Activated CD4-positive, alpha-beta T cell treated with anti-CD3 and anti-CD28 coated beads, Interleukin-2, amount 10 ng/mL, durations not matched to agents 24 days and 14 days (primary cell): ENCODE data around the gene CYRIA. TPM values are rescaled to one million over a fixed set of nuclear protein-coding genes. Genes with fewer than 3 reads are reported as not detected.

ENCODE experiments used
- DNase-seq: peaks from one replicate; pipeline ENCODE4 v3.0.0; 2022
- H3K27ac Mint-ChIP-seq: one replicate; pipeline ENCODE4 v1.8.0; 2022; ENCODE audit warnings: mild to moderate bottlenecking, mixed read lengths
- H3K27me3 Mint-ChIP-seq: one replicate; pipeline ENCODE4 v1.8.0; 2022; ENCODE audit warnings: mixed read lengths
- H3K36me3 Mint-ChIP-seq: one replicate; pipeline ENCODE4 v1.8.0; 2022; ENCODE audit warnings: low read depth, mild to moderate bottlenecking, mixed read lengths
- H3K4me1 Mint-ChIP-seq: one replicate; pipeline ENCODE4 v1.8.0; 2021; ENCODE audit warnings: mixed read lengths
- H3K4me3 Mint-ChIP-seq: one replicate; pipeline ENCODE4 v1.8.0; 2022; ENCODE audit warnings: mild to moderate bottlenecking, moderate library complexity, mixed read lengths
- H3K9me3 Mint-ChIP-seq: one replicate; pipeline ENCODE4 v1.8.0; 2021; ENCODE audit warnings: mixed read lengths
- intact Hi-C: fragments of 100-400 bp; cut with micrococcal nuclease; formaldehyde crosslinking; loops from one replicate; pipeline ENCODE4 v1.15.1; 2023
- total RNA-seq: library from RNA; stranded (reverse); gene quantifications from 2 replicates; pipeline ENCODE4 v1.2.3, GENCODE V29; 2022

CYRIA gene
- total RNA-seq, 1 donor from 2014 or later, result 1.7 TPM

GRCh38 chr2:16638946-16639345, 26.7 kb downstream of the CYRIA start:
- no peaks in the 10 kb centered on the region for H3K36me3 Mint-ChIP-seq
- H3K4me3 Mint-ChIP-seq, result no peak overlapping the region
- no peak overlapping the region for H3K27ac Mint-ChIP-seq
- no peak for DNase-seq
- peaks cover 2% of the 10 kb centered on the region for H3K27me3 Mint-ChIP-seq
- peaks cover 5% of the 10 kb centered on the region for H3K9me3 Mint-ChIP-seq
- intact Hi-C loops, result no loop called here
- peaks cover 23% of the 10 kb centered on the region for H3K4me1 Mint-ChIP-seq

GRCh38 chr2:16637304-16637703, 28.3 kb downstream of the CYRIA start:
- Mint-ChIP-seq H3K4me3 (no peak overlapping the region), H3K4me1 (peaks cover 23% of the 10 kb centered on the region), H3K27me3 (peaks cover 2% of the 10 kb centered on the region), H3K27ac (no peak overlapping the region), H3K36me3 (no peaks in the 10 kb centered on the region), H3K9me3 (peaks cover 5% of the 10 kb centered on the region)
- no peak for DNase-seq
- intact Hi-C loops, result no loop called here

GRCh38 chr2:16635791-16636699, 29.6 kb downstream of the CYRIA start:
- H3K27ac Mint-ChIP-seq, result no peak overlapping the region
- no peak overlapping the region for H3K4me3 Mint-ChIP-seq
- H3K9me3 Mint-ChIP-seq, result peaks cover 5% of the 10 kb centered on the region
- intact Hi-C loops, result no loop called here
- no peaks in the 10 kb centered on the region for H3K36me3 Mint-ChIP-seq
- H3K4me1 Mint-ChIP-seq, result peaks cover 23% of the 10 kb centered on the region
- DNase-seq, result no peak
- H3K27me3 Mint-ChIP-seq, result peaks cover 2% of the 10 kb centered on the region

GRCh38 chr2:16633621-16634430, 31.8 kb downstream of the CYRIA start:
- Mint-ChIP-seq H3K4me1 (peaks cover 23% of the 10 kb centered on the region), H3K36me3 (no peaks in the 10 kb centered on the region), H3K27ac (no peak overlapping the region), H3K4me3 (no peak overlapping the region), H3K9me3 (peaks cover 5% of the 10 kb centered on the region), H3K27me3 (peaks cover 2% of the 10 kb centered on the region)
- no peak for DNase-seq
- intact Hi-C loops, result no loop called here

- no peak for DNase-seq
- H3K4me3 Mint-ChIP-seq, result no peak overlapping the region
- intact Hi-C loops, result no loop called here
- H3K4me1 Mint-ChIP-seq, result peaks cover 13% of the 10 kb centered on the region
- H3K27ac Mint-ChIP-seq, result no peak overlapping the region
- H3K9me3 Mint-ChIP-seq, result no peaks in the 10 kb centered on the region
- no peaks in the 10 kb centered on the region for H3K36me3 Mint-ChIP-seq
- H3K27me3 Mint-ChIP-seq, result peaks cover 2% of the 10 kb centered on the region
Measured at GRCh38 chr2:16632598-16632997, 33.0 kb downstream of the CYRIA start.

- H3K9me3 Mint-ChIP-seq, result no peaks in the 10 kb centered on the region
- no peaks in the 10 kb centered on the region for H3K36me3 Mint-ChIP-seq
- H3K4me3 Mint-ChIP-seq, result no peak overlapping the region
- no peak overlapping the region for H3K27ac Mint-ChIP-seq
- H3K4me1 Mint-ChIP-seq, result peaks cover 12% of the 10 kb centered on the region
- peaks cover 1% of the 10 kb centered on the region for H3K27me3 Mint-ChIP-seq
- intact Hi-C loops, result no loop called here
- DNase-seq, result no peak
Measured at GRCh38 chr2:16630463-16630862, 35.2 kb downstream of the CYRIA start.

GRCh38 chr2:16629770-16630169, 35.9 kb downstream of the CYRIA start:
- Mint-ChIP-seq H3K9me3 (no peaks in the 10 kb centered on the region), H3K4me1 (peaks cover 16% of the 10 kb centered on the region), H3K27me3 (no peaks in the 10 kb centered on the region), H3K4me3 (no peak overlapping the region), H3K36me3 (no peaks in the 10 kb centered on the region), H3K27ac (no peak overlapping the region)
- intact Hi-C loops, result no loop called here
- DNase-seq, result no peak

GRCh38 chr2:16629044-16629443, 36.6 kb downstream of the CYRIA start:
- intact Hi-C loops, result no loop called here

GRCh38 chr2:16628314-16628713, 37.3 kb downstream of the CYRIA start:
- no peaks in the 10 kb centered on the region for H3K9me3 Mint-ChIP-seq
- H3K36me3 Mint-ChIP-seq, result no peaks in the 10 kb centered on the region
- H3K27ac Mint-ChIP-seq, result no peak overlapping the region
- H3K4me1 Mint-ChIP-seq, result peaks cover 29% of the 10 kb centered on the region
- H3K4me3 Mint-ChIP-seq, result no peak overlapping the region
- DNase-seq, result no peak
- no peaks in the 10 kb centered on the region for H3K27me3 Mint-ChIP-seq
- intact Hi-C loops, result no loop called here

More at GRCh38 chr2:16629044-16629443, 36.6 kb downstream of the CYRIA start:
- no peak overlapping the region for H3K27ac Mint-ChIP-seq
- no peaks in the 10 kb centered on the region for H3K9me3 Mint-ChIP-seq
- no peaks in the 10 kb centered on the region for H3K36me3 Mint-ChIP-seq
- DNase-seq, result no peak
- no peaks in the 10 kb centered on the region for H3K27me3 Mint-ChIP-seq
- H3K4me1 Mint-ChIP-seq, result peaks cover 22% of the 10 kb centered on the region
- H3K4me3 Mint-ChIP-seq, result no peak overlapping the region

- DNase-seq, result no peak
- H3K27ac Mint-ChIP-seq, result no peak overlapping the region
- intact Hi-C loops, result no loop called here
- no peak overlapping the region for H3K4me3 Mint-ChIP-seq
- H3K9me3 Mint-ChIP-seq, result no peaks in the 10 kb centered on the region
- peaks cover 41% of the 10 kb centered on the region for H3K4me1 Mint-ChIP-seq
- no peaks in the 10 kb centered on the region for H3K36me3 Mint-ChIP-seq
- H3K27me3 Mint-ChIP-seq, result no peaks in the 10 kb centered on the region
Measured at GRCh38 chr2:16626997-16627605, 38.5 kb downstream of the CYRIA start.

GRCh38 chr2:16626497-16626896, 39.1 kb downstream of the CYRIA start:
- H3K27me3 Mint-ChIP-seq, result no peaks in the 10 kb centered on the region
- H3K9me3 Mint-ChIP-seq, result no peaks in the 10 kb centered on the region
- DNase-seq, result no peak
- intact Hi-C loops, result no loop called here
- H3K36me3 Mint-ChIP-seq, result no peaks in the 10 kb centered on the region
- peaks cover 47% of the 10 kb centered on the region for H3K4me1 Mint-ChIP-seq
- H3K27ac Mint-ChIP-seq, result no peak overlapping the region
- no peak overlapping the region for H3K4me3 Mint-ChIP-seq

GRCh38 chr2:16625759-16626158, 39.9 kb downstream of the CYRIA start:
- no peak overlapping the region for H3K27ac Mint-ChIP-seq
- no peak overlapping the region for H3K4me3 Mint-ChIP-seq
- H3K4me1 Mint-ChIP-seq, result peaks cover 48% of the 10 kb centered on the region
- DNase-seq, result no peak
- intact Hi-C loops, result no loop called here
- no peaks in the 10 kb centered on the region for H3K9me3 Mint-ChIP-seq
- H3K36me3 Mint-ChIP-seq, result no peaks in the 10 kb centered on the region
- peaks cover 1% of the 10 kb centered on the region for H3K27me3 Mint-ChIP-seq

GRCh38 chr2:16625201-16625729, 40.4 kb downstream of the CYRIA start:
- intact Hi-C loops, result no loop called here
- Mint-ChIP-seq H3K4me1 (peaks cover 48% of the 10 kb centered on the region), H3K27ac (peak overlapping the region; percentile 5)

GRCh38 chr2:16624436-16624780, 41.2 kb downstream of the CYRIA start:
- Mint-ChIP-seq H3K9me3 (no peaks in the 10 kb centered on the region), H3K4me3 (no peak overlapping the region), H3K4me1 (peaks cover 46% of the 10 kb centered on the region), H3K27ac (no peak overlapping the region), H3K27me3 (peaks cover 2% of the 10 kb centered on the region), H3K36me3 (no peaks in the 10 kb centered on the region)
- DNase-seq, result no peak
- intact Hi-C loops, result loop anchor here (5.0 kb wide), 2 partner anchors 43 to 83 kb away; partner anchors contain the start of gene CYRIA

More at GRCh38 chr2:16625201-16625729, 40.4 kb downstream of the CYRIA start:
- Mint-ChIP-seq H3K9me3 (no peaks in the 10 kb centered on the region), H3K36me3 (no peaks in the 10 kb centered on the region), H3K27me3 (peaks cover 2% of the 10 kb centered on the region), H3K4me3 (no peak overlapping the region)
- DNase-seq, result no peak
